WERI-Rb-1 (cell line): ENCODE measurements around the gene ARL5C.
"Not testable (repeated sequence)": the region's sequence is repeated elsewhere in the genome, so short reads cannot be mapped to it uniquely, and the experiment has no call there.

Source experiments
- DNase-seq: peaks from one replicate; pipeline ENCODE4 v3.0.0-alpha.2; 2020
- H3K27ac ChIP-seq: fragments of 250-450 bp; sonication (Bioruptor Pico); 2 replicates; pipeline ENCODE4 v1.5.1; 2020; ENCODE audit warnings: mild to moderate bottlenecking, moderate library complexity
- H3K27me3 ChIP-seq: fragments of 250-450 bp; sonication (Bioruptor Pico); 2 replicates; pipeline ENCODE4 v1.5.1; 2021; ENCODE audit warnings: mild to moderate bottlenecking, low read depth, moderate library complexity; ENCODE audit not compliant: insufficient read depth, severe bottlenecking
- H3K36me3 ChIP-seq: fragments of 250-450 bp; sonication (Bioruptor Pico); 2 replicates; pipeline ENCODE4 v1.5.1; 2020; ENCODE audit warnings: mild to moderate bottlenecking, moderate library complexity
- H3K4me3 ChIP-seq: 2 replicates; pipeline ENCODE4 v1.5.1; 2011; ENCODE audit warnings: low read depth, mild to moderate bottlenecking, control low read depth, low read length
- H3K9me3 ChIP-seq: fragments of 250-450 bp; sonication (Bioruptor Pico); 2 replicates; pipeline ENCODE4 v1.5.1; 2021; ENCODE audit warnings: mild to moderate bottlenecking, moderate library complexity; ENCODE audit not compliant: severe bottlenecking
- CTCF ChIP-seq: IDR thresholded peaks from 2 replicates; pipeline ENCODE4 v1.5.1; 2011; ENCODE audit warnings: low read depth, mild to moderate bottlenecking, control low read depth, inconsistent platforms, low read length

ARL5C gene

DNA sequence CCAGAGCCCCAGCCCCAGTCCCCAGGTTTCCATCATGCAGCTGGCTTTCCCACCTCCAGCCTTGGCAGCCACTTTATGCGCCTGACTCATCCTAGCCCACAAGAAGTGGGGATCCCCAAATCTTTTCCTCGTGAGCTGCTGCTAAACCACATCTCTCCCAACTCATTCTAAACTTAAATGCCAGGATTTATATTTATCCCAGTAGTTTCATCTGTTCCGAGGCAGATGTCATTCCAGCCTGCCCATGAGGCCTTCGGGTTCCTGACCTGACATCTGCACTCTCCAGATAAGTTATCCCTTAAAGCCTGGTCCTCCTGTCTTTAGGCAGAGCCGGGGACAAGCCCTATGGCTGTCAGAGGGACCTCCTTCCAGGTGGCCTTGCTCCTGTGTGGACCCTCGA is 31.1 kb downstream of the ARL5C start:
- no peak overlapping the region for H3K27ac ChIP-seq
- no peak for DNase-seq
- no peak overlapping the region for H3K4me3 ChIP-seq
- no peaks in the 10 kb centered on the region for H3K27me3 ChIP-seq
- no peaks in the 10 kb centered on the region; the same call in 1 of the 2 replicates for H3K36me3 ChIP-seq
- no peaks in the 10 kb centered on the region for H3K9me3 ChIP-seq
- TF ChIP-seq CTCF, result no peak

DNA sequence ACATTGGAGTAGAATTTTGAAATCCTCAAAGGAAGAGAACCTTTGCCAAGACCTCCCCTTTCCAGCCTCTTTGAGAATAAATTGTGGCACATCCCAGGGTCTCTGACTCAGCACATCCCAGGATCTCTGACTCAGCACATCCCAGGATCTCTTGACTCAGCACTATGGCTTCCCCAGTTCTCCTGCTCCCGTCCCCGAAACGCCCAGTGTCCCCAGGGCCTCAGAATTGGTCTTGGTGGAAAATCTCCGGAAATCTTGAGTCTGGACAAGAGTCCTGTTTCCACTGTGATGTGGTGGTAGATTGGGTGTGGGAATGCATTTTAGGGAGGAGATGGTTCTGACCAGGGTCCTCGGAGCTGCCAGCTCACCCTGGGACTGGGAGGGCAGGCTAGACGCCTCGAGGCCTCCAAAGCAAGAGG is 33.8 kb downstream of the ARL5C start:
- Histone ChIP-seq H3K36me3 (no peaks in the 10 kb centered on the region; the same call in 1 of the 2 replicates), H3K27me3 (no peaks in the 10 kb centered on the region), H3K4me3 (no peak overlapping the region), H3K27ac (no peak overlapping the region), H3K9me3 (no peaks in the 10 kb centered on the region)
- TF ChIP-seq CTCF, result no peak
- DNase-seq, result no peak

- Histone ChIP-seq H3K36me3 (no peaks in the 10 kb centered on the region), H3K27ac (no peak overlapping the region), H3K27me3 (no peaks in the 10 kb centered on the region)
Measured at GRCh38 chr17:39131616-39132015, 34.3 kb downstream of the ARL5C start.

DNA sequence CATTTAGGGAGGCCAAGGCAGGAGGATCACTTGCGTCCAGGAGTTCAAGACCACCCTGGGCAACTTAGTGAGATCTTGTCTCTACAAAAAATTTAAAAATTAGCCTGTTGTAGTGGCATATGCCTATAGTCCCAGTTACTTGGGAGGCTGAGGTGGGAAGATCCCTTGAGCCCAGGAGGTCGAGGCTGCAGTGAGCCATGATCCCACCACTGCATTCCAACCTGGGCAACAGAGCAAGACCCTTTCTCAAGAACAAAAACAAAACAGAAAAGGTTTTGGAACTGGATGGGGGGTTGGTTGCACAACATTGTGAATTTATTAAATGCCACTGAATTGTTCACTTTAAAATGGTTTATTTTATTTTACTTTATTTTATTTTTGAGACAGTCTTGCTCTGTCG is 35.8 kb downstream of the ARL5C start:
- H3K27ac ChIP-seq, result no peak overlapping the region
- H3K4me3 ChIP-seq, result no peak overlapping the region
- H3K36me3 ChIP-seq, result no peaks in the 10 kb centered on the region
- H3K27me3 ChIP-seq, result no peaks in the 10 kb centered on the region
- TF ChIP-seq CTCF, result no peak
- no peaks in the 10 kb centered on the region for H3K9me3 ChIP-seq
- DNase-seq, result no peak

More at GRCh38 chr17:39131616-39132015, 34.3 kb downstream of the ARL5C start:
- Histone ChIP-seq H3K4me3 (no peak overlapping the region), H3K9me3 (no peaks in the 10 kb centered on the region)
- no peak for DNase-seq
- TF ChIP-seq CTCF, result no peak

DNA sequence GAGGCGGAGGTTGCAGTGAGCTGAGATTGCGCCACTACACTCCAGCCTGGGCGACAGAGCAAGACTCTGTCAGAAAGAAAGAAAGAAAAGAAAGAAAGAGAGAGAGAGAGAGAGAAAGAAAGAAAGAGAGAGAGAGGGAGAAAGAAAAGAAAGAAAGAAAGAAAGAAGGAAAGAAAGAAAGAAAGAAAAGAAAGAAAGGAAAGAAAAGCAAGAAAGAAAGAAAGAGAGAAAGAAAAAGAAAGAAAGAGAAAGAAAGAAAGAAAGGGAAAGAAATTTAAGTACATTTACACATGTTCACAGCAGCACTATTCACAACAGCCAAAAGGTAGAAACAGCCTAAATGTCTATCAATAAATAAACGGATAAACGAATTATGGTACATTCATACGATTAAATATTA is 36.4 kb downstream of the ARL5C start:
- not testable (repeated sequence) for H3K4me3 ChIP-seq, DNase-seq

DNA sequence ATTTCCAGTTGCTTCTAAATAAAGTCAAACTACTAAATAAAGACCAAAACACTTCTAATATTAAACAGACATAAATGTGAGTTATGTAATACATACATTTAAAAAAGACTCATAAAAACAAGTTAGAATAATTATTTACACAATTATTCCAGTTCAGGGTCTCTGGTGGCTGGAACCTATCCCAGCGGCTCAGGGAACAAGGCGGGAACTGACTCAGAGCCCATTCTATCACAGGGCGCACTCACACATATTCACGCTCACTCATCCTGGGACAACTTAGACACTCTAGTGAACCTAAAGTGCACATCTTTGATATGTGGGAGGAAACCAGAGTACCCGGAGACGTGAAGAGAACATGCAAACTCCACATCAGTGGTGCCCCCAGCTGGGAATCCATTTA is 39.5 kb downstream of the ARL5C start:
- H3K4me3 ChIP-seq, result no peak overlapping the region
- DNase-seq, result no peak

More for the DNA sequence above, 36.4 kb downstream of the ARL5C start:
- not testable (repeated sequence) for H3K36me3 ChIP-seq, H3K27me3 ChIP-seq, H3K9me3 ChIP-seq, H3K27ac ChIP-seq

More for the DNA sequence above, 39.5 kb downstream of the ARL5C start:
- no peak overlapping the region for H3K27ac ChIP-seq
- no peaks in the 10 kb centered on the region for H3K9me3 ChIP-seq
- TF ChIP-seq CTCF, result no peak
- no peaks in the 10 kb centered on the region for H3K27me3 ChIP-seq
- H3K36me3 ChIP-seq, result no peaks in the 10 kb centered on the region
